Right ventricle myocardium inferior (tissue), 1 donor: Measurements from ENCODE around the gene TSPAN31. TPM values are rescaled to one million over a fixed set of nuclear protein-coding genes. Genes with fewer than 3 reads are reported as not detected.
"Not testable (repeated sequence)": the region's sequence is repeated elsewhere in the genome, so short reads cannot be mapped to it uniquely, and the experiment has no call there.

Source experiments
- ATAC-seq: fragments of 200-7000 bp; cut with Tn5 transposase; one replicate; pipeline ENCODE4 v1.9.1; 2020; ENCODE audit warnings: mild to moderate bottlenecking, moderate library complexity
- DNase-seq: peaks from one replicate; pipeline ENCODE4 v3.0.0; 2021; ENCODE audit errors: missing footprints
- intact Hi-C: fragments of 100-400 bp; cut with DNase I; formaldehyde crosslinking; loops from one replicate; pipeline ENCODE4 v1.11.0; 2022
- total RNA-seq: library from RNA; stranded (reverse); fragmentation: NEBNext Ultra II Directional; extraction: Animal tissue kit (Norgen Biotek cat#: 25700); gene quantifications from one replicate; pipeline ENCODE4 v1.2.1, GENCODE V29; 2021
- donor health status: DM: no; HTN: yes; CAD: no; lungs with severe emphysema.

The TSPAN31 gene
- total RNA-seq, 1 donor from 2014 or later: 27.9 TPM

GRCh38 chr12:57720606-57721595 lies 23.9 kb upstream of the TSPAN31 start:
- intact Hi-C loops: no loop called here
- DNase-seq (no peak), ATAC-seq (no peak)

- DNase-seq, ATAC-seq, intact Hi-C loops: not testable (repeated sequence)
These were observed 22.8 kb upstream of the TSPAN31 start for GRCh38 chr12:57721846-57722608.

GRCh38 chr12:57722716-57723629 lies 21.9 kb upstream of the TSPAN31 start:
- DNase-seq: no peak
- no peak for ATAC-seq
- intact Hi-C loops: no loop called here

DNA sequence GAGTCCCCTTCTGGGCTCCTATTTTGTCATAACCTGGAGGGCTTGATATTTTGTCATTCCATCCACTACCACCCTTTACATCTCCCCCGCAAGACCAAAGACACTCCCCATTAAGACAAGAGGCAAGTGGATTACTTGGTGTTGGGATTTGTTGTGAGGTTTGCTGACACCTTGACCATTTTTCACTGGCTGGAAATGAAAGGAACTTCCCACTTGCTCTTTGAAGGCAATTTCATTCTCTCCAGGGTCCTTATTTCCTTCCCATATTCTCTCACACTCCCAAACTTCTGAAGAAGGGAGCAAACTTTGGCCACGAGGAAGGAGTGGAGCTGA lies 21.2 kb upstream of the TSPAN31 start:
- ATAC-seq: no peak
- no peak for DNase-seq
- intact Hi-C loops: no loop called here

- intact Hi-C loops: no loop called here
- ATAC-seq (no peak), DNase-seq (no peak)
These were observed 20.6 kb upstream of the TSPAN31 start for GRCh38 chr12:57724003-57724935.

- no peak for ATAC-seq
These were observed 19.7 kb upstream of the TSPAN31 start for GRCh38 chr12:57724936-57725740.

DNA sequence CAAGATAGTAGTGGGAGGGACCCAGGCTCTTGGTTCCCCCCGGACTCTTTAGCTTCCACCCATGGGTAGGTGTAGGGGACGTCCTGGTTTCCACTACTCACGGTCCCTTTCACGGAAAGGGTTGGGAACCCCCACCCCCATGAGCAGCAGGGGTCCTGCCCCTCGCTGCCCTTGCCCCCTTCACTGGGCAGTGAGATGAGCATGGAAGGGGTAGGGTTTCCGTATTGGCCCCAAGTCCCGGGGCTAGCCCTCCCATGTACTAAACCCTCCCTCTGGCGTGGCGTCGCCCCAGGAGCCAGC lies 19.0 kb upstream of the TSPAN31 start:
- intact Hi-C loops: no loop called here
- ATAC-seq: no peak
- no peak for DNase-seq

More at GRCh38 chr12:57724936-57725740, 19.7 kb upstream of the TSPAN31 start:
- no peak for DNase-seq
- intact Hi-C loops: no loop called here

- intact Hi-C loops: no loop called here
- ATAC-seq (peak; percentile 82), DNase-seq (peak; percentile 84)
These were observed 18.5 kb upstream of the TSPAN31 start for GRCh38 chr12:57726151-57726883.

GRCh38 chr12:57726884-57727757 lies 17.7 kb upstream of the TSPAN31 start:
- ATAC-seq: peak; percentile 46
- DNase-seq: peak; percentile 79
- intact Hi-C loops: no loop called here

GRCh38 chr12:57727758-57728395 lies 17.0 kb upstream of the TSPAN31 start:
- ATAC-seq (no peak), DNase-seq (no peak)
- intact Hi-C loops: no loop called here

GRCh38 chr12:57729321-57729844 lies 15.5 kb upstream of the TSPAN31 start:
- ATAC-seq (no peak), DNase-seq (no peak)
- intact Hi-C loops: no loop called here

- ATAC-seq (no peak), DNase-seq (no peak)
- intact Hi-C loops: no loop called here
These were observed 14.3 kb upstream of the TSPAN31 start for GRCh38 chr12:57730336-57731067.

DNA sequence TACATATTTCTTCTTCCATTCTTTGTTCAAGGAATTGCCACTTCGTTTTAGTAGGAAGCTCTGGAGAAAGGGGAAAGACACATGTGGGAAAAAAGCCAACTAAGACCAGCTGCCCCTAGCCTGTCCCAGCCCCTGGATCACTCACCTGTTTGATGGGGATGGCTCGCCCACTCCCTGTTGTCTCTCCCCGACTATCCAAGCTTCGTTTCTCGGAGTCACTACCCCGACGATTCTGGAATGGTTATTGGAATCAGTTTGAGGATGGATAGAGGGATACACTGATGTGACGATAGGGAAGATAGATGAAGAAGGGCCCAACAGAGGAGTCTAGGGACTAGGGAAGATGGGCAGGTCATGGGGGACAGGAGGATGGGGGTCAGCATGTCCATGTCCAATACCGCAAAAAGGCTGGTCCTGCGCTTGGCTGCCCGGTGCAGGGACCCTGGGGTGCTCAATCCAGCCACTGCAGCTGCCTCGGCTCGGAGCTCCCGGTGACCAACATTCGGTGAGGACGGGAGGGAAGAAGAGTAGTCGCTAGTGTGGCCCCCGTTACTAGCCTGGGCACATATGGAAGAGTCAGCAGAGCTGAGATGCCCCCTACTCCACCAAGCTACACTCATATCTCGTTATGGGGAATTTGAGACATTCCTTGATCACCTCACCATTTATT lies 13.3 kb upstream of the TSPAN31 start:
- no peak for DNase-seq
- no peak for ATAC-seq
- intact Hi-C loops: no loop called here

DNA sequence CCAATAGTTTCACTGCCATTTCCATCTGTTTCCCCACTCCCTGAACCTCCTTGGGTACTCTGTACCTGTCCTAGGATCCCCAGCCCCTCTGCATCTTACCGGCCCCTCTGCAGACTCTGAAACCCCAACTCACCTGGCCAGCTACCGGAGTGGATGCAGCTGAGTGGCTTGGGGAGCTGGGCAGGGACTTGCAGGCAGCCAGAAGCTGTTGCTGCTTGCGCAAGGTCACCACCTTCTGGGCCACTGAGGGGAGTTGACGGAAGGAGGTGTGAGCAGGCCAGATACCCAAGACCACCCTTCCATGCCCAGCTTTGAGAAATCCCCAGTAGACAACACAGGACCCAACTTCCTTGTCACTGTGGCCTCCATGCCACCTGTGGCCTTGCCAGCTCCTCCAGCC lies 12.6 kb upstream of the TSPAN31 start:
- ATAC-seq (no peak), DNase-seq (no peak)
- intact Hi-C loops: no loop called here
